Measurements from ENCODE around the gene NOSTRIN. TPM values are rescaled to one million over a fixed set of nuclear protein-coding genes. Genes with fewer than 3 reads are reported as not detected.
A peak's percentile ranks its signal among the peaks of the same experiment; 100 is the strongest.
"Not testable (repeated sequence)": the region's sequence is repeated elsewhere in the genome, so short reads cannot be mapped to it uniquely, and the experiment has no call there.

The NOSTRIN gene
- not detected for total RNA-seq

- Mint-ChIP-seq H3K4me3 (no peak within 1 kb of the TSS), H3K27me3 (ENCODE audit: low read depth) (no peaks in the 10 kb centered on the region), H3K4me1 (ENCODE audit: low read depth) (peaks cover 6% of the 10 kb centered on the region), H3K27ac (no peak within 1 kb of the TSS), H3K9me3 (no peaks in the 10 kb centered on the region), H3K36me3 (ENCODE audit: low read depth) (no peaks in the 10 kb centered on the region)
- CTCF ChIA-PET: interaction anchor here (1.0 kb wide), 1 partner anchor 456 kb away, joined by 3 read pairs; no protein-coding TSS in a partner anchor
- DNase-seq: no peak
- intact Hi-C loops (cut with micrococcal nuclease): no loop called here
These were observed at the start of gene NOSTRIN for GRCh38 chr2:168801961-168802858. Gene NOSTRIN, plus strand, starts transcription at chr2:168802637. Its CDS starts 10 bp downstream, at chr2:168802647.

GRCh38 chr2:168753765-168754329, 48.6 kb upstream of the NOSTRIN start:
- peaks cover 78% of the 10 kb centered on the region for H3K4me1 Mint-ChIP-seq (ENCODE audit: low read depth)
- no peaks in the 10 kb centered on the region for H3K27me3 Mint-ChIP-seq (ENCODE audit: low read depth)
- DNase-seq: no peak
- no peak overlapping the region for H3K4me3 Mint-ChIP-seq
- H3K36me3 Mint-ChIP-seq (ENCODE audit: low read depth): peaks cover 6% of the 10 kb centered on the region
- no peaks in the 10 kb centered on the region for H3K9me3 Mint-ChIP-seq
- intact Hi-C loops (cut with micrococcal nuclease): loop anchor here (5.0 to 10.0 kb wide), 2 partner anchors 542 to 619 kb away; no protein-coding TSS in a partner anchor
- H3K27ac Mint-ChIP-seq: no peak overlapping the region
- CTCF ChIA-PET: interaction anchor here (1.0 kb wide), 1 partner anchor 407 kb away, joined by 3 read pairs; no protein-coding TSS in a partner anchor

- H3K4me3 Mint-ChIP-seq: no peak overlapping the region
- intact Hi-C loops (cut with micrococcal nuclease): loop anchor here (5.0 to 10.0 kb wide), 2 partner anchors 165 to 622 kb away; no protein-coding TSS in a partner anchor
- H3K36me3 Mint-ChIP-seq (ENCODE audit: low read depth): peaks cover 6% of the 10 kb centered on the region
- H3K4me1 Mint-ChIP-seq (ENCODE audit: low read depth): peaks cover 48% of the 10 kb centered on the region
- no peak overlapping the region for H3K27ac Mint-ChIP-seq
- H3K27me3 Mint-ChIP-seq (ENCODE audit: low read depth): no peaks in the 10 kb centered on the region
- H3K9me3 Mint-ChIP-seq: no peaks in the 10 kb centered on the region
- no peak for DNase-seq
- CTCF ChIA-PET: interaction anchor here (0.8 to 1.2 kb wide), 3 partner anchors 11 to 60 kb away, joined by 3 read pairs; no protein-coding TSS in a partner anchor
These were observed 45.2 kb upstream of the NOSTRIN start for GRCh38 chr2:168757223-168757622.

- Mint-ChIP-seq H3K27me3 (ENCODE audit: low read depth) (no peaks in the 10 kb centered on the region), H3K27ac (no peak overlapping the region), H3K4me1 (ENCODE audit: low read depth) (peaks cover 30% of the 10 kb centered on the region), H3K9me3 (no peaks in the 10 kb centered on the region), H3K36me3 (ENCODE audit: low read depth) (peaks cover 6% of the 10 kb centered on the region), H3K4me3 (no peak overlapping the region)
- peak; percentile 41 for DNase-seq
- CTCF ChIA-PET: interaction anchor here (0.8 to 1.7 kb wide), 6 partner anchors 8 to 576 kb away, joined by 3 to 13 read pairs (median 3); no protein-coding TSS in a partner anchor
- intact Hi-C loops (cut with micrococcal nuclease): loop anchor here (1.0 to 10.0 kb wide), 3 partner anchors 163 to 624 kb away; no protein-coding TSS in a partner anchor
These were observed 43.2 kb upstream of the NOSTRIN start for GRCh38 chr2:168758970-168759820.

- no peaks in the 10 kb centered on the region for H3K27me3 Mint-ChIP-seq (ENCODE audit: low read depth)
- no peak overlapping the region for H3K4me3 Mint-ChIP-seq
- H3K36me3 Mint-ChIP-seq (ENCODE audit: low read depth): peaks cover 30% of the 10 kb centered on the region
- H3K27ac Mint-ChIP-seq: no peak overlapping the region
- intact Hi-C loops (cut with micrococcal nuclease): no loop called here
- CTCF ChIA-PET: no interaction called here
- DNase-seq: no peak
- no peaks in the 10 kb centered on the region for H3K9me3 Mint-ChIP-seq
- peaks cover 1% of the 10 kb centered on the region for H3K4me1 Mint-ChIP-seq (ENCODE audit: low read depth)
These were observed 37.0 kb upstream of the NOSTRIN start for GRCh38 chr2:168765401-168765800.

GRCh38 chr2:168766600-168766999, 35.8 kb upstream of the NOSTRIN start:
- intact Hi-C loops (cut with micrococcal nuclease): no loop called here
- Mint-ChIP-seq H3K27ac (no peak overlapping the region), H3K4me1 (ENCODE audit: low read depth) (peaks cover 1% of the 10 kb centered on the region), H3K36me3 (ENCODE audit: low read depth) (peaks cover 33% of the 10 kb centered on the region), H3K27me3 (ENCODE audit: low read depth) (no peaks in the 10 kb centered on the region), H3K4me3 (no peak overlapping the region), H3K9me3 (no peaks in the 10 kb centered on the region)
- CTCF ChIA-PET: no interaction called here
- DNase-seq: no peak

GRCh38 chr2:168767258-168767657, 35.2 kb upstream of the NOSTRIN start:
- Mint-ChIP-seq H3K36me3 (ENCODE audit: low read depth) (peaks cover 34% of the 10 kb centered on the region), H3K27ac (no peak overlapping the region), H3K4me3 (no peak overlapping the region), H3K27me3 (ENCODE audit: low read depth) (no peaks in the 10 kb centered on the region), H3K4me1 (ENCODE audit: low read depth) (peaks cover 1% of the 10 kb centered on the region), H3K9me3 (no peaks in the 10 kb centered on the region)
- CTCF ChIA-PET: no interaction called here
- intact Hi-C loops (cut with micrococcal nuclease): no loop called here
- no peak for DNase-seq

GRCh38 chr2:168768357-168768756, 34.1 kb upstream of the NOSTRIN start:
- H3K27ac Mint-ChIP-seq; intact Hi-C loops (cut with micrococcal nuclease); DNase-seq; H3K27me3 Mint-ChIP-seq (ENCODE audit: low read depth); H3K4me3 Mint-ChIP-seq; H3K4me1 Mint-ChIP-seq (ENCODE audit: low read depth); H3K9me3 Mint-ChIP-seq: not testable (repeated sequence)
- CTCF ChIA-PET: interaction anchor here (0.6 kb wide), 2 partner anchors 16 to 85 kb away, joined by 3 to 6 read pairs; no protein-coding TSS in a partner anchor
- peaks cover 36% of the 10 kb centered on the region for H3K36me3 Mint-ChIP-seq (ENCODE audit: low read depth)

- H3K36me3 Mint-ChIP-seq (ENCODE audit: low read depth): peaks cover 37% of the 10 kb centered on the region
- H3K27ac Mint-ChIP-seq: no peak overlapping the region
- CTCF ChIA-PET: no interaction called here
- H3K9me3 Mint-ChIP-seq: peaks cover 4% of the 10 kb centered on the region
- H3K27me3 Mint-ChIP-seq (ENCODE audit: low read depth): no peaks in the 10 kb centered on the region
- H3K4me1 Mint-ChIP-seq (ENCODE audit: low read depth): peaks cover 1% of the 10 kb centered on the region
- H3K4me3 Mint-ChIP-seq: no peak overlapping the region
- intact Hi-C loops (cut with micrococcal nuclease): no loop called here
- DNase-seq: no peak
These were observed 31.6 kb upstream of the NOSTRIN start for GRCh38 chr2:168770796-168771195.

GRCh38 chr2:168772704-168773103, 29.7 kb upstream of the NOSTRIN start:
- Mint-ChIP-seq H3K27me3 (ENCODE audit: low read depth) (no peaks in the 10 kb centered on the region), H3K4me1 (ENCODE audit: low read depth) (no peaks in the 10 kb centered on the region)
- CTCF ChIA-PET: interaction anchor here (0.7 to 1.0 kb wide), 3 partner anchors 15 to 53 kb away, joined by 3 read pairs; no protein-coding TSS in a partner anchor

GRCh38 chr2:168773128-168773527, 29.3 kb upstream of the NOSTRIN start:
- H3K36me3 Mint-ChIP-seq (ENCODE audit: low read depth): peaks cover 24% of the 10 kb centered on the region
- H3K27ac Mint-ChIP-seq: no peak overlapping the region
- DNase-seq: no peak
- intact Hi-C loops (cut with micrococcal nuclease): loop anchor here (1.0 kb wide), 1 partner anchor 147 kb away; no protein-coding TSS in a partner anchor
- no peaks in the 10 kb centered on the region for H3K27me3 Mint-ChIP-seq (ENCODE audit: low read depth)
- CTCF ChIA-PET: interaction anchor here (0.7 to 1.0 kb wide), 3 partner anchors 16 to 52 kb away, joined by 3 read pairs; no protein-coding TSS in a partner anchor
- peaks cover 7% of the 10 kb centered on the region for H3K9me3 Mint-ChIP-seq
- no peaks in the 10 kb centered on the region for H3K4me1 Mint-ChIP-seq (ENCODE audit: low read depth)
- H3K4me3 Mint-ChIP-seq: no peak overlapping the region

More at GRCh38 chr2:168772704-168773103, 29.7 kb upstream of the NOSTRIN start:
- DNase-seq: no peak
- Mint-ChIP-seq H3K9me3 (peaks cover 7% of the 10 kb centered on the region), H3K36me3 (ENCODE audit: low read depth) (peaks cover 24% of the 10 kb centered on the region), H3K27ac (no peak overlapping the region), H3K4me3 (no peak overlapping the region)
- intact Hi-C loops (cut with micrococcal nuclease): loop anchor here (1.0 kb wide), 1 partner anchor 148 kb away; no protein-coding TSS in a partner anchor

Data from activated naive CD4-positive, alpha-beta T cell treated with anti-CD3 and anti-CD28 coated beads for 36 hours (primary cell).